GM21619 (cell line): Measurements from ENCODE around the gene HOXD12.

Source experiments
- ATAC-seq: cut with Tn5 transposase; IDR thresholded peaks from one replicate; pipeline ENCODE4 v1.9.1; 2021; ENCODE audit not compliant: unreplicated experiment

HOXD12 gene, protein sequence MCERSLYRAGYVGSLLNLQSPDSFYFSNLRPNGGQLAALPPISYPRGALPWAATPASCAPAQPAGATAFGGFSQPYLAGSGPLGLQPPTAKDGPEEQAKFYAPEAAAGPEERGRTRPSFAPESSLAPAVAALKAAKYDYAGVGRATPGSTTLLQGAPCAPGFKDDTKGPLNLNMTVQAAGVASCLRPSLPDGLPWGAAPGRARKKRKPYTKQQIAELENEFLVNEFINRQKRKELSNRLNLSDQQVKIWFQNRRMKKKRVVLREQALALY

GRCh38 chr2:176099728-176100546 lies at the start of gene HOXD12:
HOXD12 (plus strand) TSS chr2:176099795; CDS start chr2:176099802, 7 bp downstream.
- no peak for ATAC-seq

DNA sequence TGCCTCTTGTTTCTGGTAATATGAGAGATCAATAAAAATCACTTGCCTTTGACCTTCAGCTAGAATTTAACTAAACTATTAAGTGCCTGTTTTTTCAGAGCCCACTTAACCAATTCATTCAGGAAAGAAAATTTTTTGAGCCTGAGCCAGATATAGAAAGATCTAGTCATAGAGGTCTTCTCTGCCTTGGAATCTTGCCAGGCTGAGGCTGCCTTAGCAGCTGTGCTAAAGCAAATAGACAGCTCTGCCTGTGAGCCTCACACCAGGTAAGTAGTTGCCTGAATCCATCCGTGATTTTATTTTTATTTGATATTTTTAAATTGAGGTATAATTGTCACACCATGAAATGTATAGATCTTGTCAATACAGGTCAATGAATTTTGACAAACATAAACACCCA lies 43.2 kb upstream of the HOXD12 start:
- no peak for ATAC-seq

DNA sequence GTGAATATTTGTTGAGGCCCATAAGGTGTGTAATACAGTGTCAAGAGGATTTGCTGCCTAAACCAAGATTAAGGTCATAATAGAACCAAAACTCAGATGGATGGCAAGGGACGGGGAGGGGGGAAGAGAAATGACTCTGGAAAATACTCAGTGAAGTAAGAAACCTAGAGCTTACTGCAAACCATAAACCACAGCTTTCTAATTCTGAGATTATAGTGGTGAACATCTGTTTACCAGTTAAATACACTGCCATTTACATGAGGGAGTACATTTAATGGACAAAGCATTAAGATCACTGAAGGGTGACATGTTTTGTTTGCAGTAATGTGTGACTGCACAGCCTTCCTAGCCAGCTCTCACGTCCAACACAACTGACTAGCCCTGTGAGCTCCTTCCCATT lies 35.6 kb upstream of the HOXD12 start:
- no peak for ATAC-seq

DNA sequence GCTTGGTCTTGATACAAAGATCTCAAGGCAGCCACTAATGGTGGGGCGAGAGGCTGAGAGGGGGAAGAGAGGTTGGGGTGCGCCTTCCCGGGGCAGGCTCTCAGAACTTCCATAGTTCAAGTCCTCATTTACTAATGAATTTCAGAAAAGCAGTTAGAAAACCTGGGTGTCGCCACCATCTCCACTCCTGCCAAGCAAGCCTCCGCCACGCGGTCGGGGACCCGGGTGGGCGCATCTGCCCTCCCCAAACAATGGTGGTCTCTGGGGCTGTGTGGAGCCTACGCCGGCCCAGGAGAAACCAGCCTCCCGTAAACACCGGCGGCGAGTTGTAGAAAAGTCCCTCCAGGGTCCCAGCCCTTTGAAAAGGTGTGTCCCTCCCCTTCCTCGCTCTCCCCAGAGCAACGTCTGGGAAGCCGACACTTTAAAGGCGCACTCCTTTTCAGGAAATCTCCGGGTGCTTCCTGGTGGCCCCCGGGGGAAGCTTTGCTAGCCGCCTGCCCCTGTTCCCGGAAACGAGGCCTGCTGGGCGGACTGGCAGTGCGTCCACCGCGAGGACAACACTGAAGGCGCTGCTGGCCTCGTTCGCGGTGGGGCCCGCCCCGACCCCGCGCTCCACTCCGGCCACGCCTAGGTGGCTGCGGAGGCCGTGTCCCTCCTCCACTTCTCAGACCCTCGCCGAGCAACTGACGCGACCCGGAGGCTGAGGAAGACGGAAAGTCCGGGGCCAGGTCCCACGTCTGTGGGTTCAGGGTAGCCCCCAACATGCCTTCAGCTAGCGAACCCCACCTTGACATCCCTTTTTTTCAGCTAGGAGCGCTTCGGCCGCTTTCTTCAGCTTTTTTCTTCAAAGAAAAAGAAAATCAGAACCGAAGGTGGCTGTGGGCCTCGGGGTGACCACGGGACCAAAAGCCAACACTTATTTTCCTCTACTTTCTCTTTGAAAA lies 32.7 kb upstream of the HOXD12 start:
- ATAC-seq = no peak

GRCh38 chr2:176067589-176068418 lies 31.8 kb upstream of the HOXD12 start:
- ATAC-seq = no peak

GRCh38 chr2:176068419-176068832 lies 31.2 kb upstream of the HOXD12 start:
- ATAC-seq = no peak

- ATAC-seq = no peak
These were observed 28.0 kb upstream of the HOXD12 start for GRCh38 chr2:176071330-176072291.

GRCh38 chr2:176072292-176072669 lies 27.3 kb upstream of the HOXD12 start:
- no peak for ATAC-seq

DNA sequence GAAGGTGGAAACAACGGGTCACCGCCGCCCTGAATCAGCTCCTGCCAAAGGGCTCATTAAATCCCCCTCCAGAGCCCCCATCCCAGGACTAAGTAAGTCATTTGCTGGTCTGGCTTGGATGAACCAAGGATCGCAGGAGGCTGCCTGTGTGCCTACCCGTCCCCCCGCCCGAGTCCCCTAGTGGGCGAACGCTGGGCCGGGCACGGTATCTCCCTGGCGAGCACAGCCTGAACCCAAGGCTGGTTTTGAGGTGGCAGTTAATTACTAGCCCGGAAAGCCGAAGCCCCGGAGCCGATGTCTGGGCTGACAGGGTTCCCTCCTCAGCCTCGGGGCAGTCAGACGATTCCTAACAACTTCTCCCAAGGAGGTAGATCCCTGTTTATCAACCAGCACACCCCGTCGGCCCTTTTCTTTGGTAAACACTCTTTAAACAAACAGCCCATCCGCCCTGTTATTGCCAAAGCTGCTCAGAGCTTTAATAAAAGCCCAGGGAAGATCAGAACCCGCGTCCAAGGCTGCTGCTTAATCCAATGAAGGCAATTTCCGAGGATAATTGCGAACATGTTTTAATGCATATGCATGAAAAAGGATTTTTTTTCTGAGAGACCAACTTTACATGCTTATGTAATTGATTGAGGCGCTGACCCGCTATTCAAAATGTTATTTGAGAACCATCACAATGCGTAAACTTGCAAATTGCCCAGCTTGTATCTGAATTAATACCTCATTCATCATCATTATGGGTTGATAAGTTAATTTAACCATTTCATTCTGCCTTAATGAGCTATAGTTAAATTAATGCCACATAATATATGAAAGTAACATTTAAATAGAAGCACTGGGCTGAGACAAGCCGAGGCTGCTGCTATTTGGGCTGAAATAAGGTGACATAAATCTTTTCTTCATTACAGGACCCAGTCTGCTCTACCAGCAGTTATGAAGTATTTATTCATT lies 26.4 kb upstream of the HOXD12 start:
- ATAC-seq = no peak

- no peak for ATAC-seq
These were observed 24.6 kb upstream of the HOXD12 start for GRCh38 chr2:176074919-176075425.

GRCh38 chr2:176075481-176075880 lies 24.1 kb upstream of the HOXD12 start:
- ATAC-seq = no peak

GRCh38 chr2:176076063-176076462 lies 23.5 kb upstream of the HOXD12 start:
- ATAC-seq = no peak

DNA sequence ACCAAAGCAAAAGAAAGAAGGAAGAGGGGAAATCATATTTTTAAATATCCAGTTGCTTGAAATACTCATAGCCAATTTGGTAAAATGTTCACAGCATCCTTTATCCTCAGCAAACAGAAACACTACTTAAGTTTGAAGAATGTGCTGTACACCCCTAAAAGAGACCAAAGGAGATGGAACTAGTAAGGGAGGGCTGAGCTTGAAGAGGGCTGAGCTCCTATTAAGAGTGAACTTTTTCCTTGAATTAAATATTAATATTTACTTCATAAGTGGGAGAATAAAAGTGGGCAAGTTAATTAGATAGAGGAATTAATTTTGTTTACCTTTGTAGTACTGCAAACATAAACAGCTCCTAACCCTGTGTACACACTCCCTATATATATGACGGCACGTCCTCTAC lies 22.8 kb upstream of the HOXD12 start:
- no peak for ATAC-seq

DNA sequence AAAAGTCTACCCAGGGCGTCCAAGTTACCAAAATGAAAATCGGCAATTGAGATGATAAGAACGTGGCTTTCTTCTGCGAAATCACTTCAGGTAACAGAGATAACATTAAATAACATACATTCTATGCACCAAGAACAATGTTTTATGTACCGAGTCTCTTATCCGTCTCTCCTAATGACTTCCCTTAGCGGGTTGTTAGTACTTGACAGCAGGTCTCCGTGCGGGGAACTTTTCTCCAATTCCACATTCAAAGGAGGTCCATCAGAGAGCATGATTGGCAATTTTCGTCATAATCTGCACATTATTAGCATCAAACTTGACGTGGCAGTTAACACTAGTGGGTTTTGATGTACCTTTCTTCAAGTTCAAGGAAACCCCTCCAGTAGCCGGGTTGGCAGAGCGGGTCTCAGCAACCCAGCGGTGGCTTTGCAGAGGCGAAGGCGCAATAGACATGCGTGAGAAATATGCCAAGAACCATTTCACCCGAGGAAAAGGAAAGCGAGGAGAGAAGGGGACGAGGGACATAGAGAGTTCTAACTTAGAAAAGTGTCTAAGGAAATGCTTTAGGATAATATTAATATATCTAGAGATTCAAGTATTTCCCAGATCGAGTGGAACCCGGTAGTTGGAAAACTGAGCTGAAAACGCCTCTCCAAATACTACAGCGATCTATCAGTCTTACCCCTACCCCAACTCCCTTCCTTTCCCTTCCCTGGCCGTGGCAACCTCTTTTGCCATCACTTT lies 20.9 kb upstream of the HOXD12 start:
- ATAC-seq = no peak

- no peak for ATAC-seq
These were observed 20.2 kb upstream of the HOXD12 start for GRCh38 chr2:176079285-176079830.

DNA sequence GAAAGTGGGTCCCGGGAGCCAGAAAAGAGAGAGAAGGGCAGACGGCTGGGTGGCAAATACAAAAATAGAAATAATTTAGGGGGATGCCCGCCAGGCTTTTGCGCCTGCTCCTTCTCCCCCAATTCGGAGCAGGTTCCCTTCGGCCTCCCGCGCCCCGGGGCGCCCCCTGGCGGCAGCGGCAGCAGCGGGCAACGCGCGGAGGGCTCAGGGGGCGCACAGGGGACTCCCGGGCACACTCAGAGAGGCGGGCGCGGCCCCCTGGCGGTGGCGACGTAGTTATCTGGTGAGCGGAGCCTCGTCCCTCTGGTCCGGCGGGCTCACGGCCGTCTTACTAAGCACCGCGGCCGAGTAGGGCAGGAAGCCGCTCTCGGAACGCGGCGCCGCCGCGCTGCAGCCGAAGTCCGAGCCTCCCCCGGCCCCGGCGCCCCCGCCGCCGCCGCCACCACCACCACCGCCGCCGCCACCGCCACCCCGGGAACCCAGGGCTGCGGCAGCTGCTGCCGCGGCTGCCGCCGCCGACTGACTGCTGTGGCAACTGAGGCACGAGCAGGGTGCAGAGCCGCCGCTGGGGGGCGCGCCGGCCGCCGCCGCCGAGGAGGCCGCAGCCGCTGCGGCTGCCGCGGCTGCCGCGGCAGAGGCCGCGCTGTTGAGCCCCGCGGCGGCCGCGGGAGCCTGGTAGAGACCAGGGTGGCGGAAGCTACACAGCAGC lies 19.6 kb upstream of the HOXD12 start:
- no peak for ATAC-seq
